GM12892 (cell line): ENCODE data around the gene STARD8.

Experiments
- POLR2A ChIP-seq: IDR thresholded peaks from 2 replicates; pipeline ENCODE4 v1.6.1; 2011; ENCODE audit warnings: low read depth, low read length, control low read depth
- POLR2AphosphoS5 ChIP-seq: IDR thresholded peaks from 2 replicates; pipeline ENCODE4 v1.6.1; 2011; ENCODE audit warnings: low read depth, low read length, control low read depth
- TAF1 ChIP-seq: IDR thresholded peaks from 2 replicates; pipeline ENCODE4 v1.6.1; 2011; ENCODE audit warnings: low read depth, mild to moderate bottlenecking, control low read depth, low read length, borderline replicate concordance

- TF ChIP-seq POLR2AphosphoS5 (no peak), POLR2A (no peak), TAF1 (no peak)
Observed at GRCh38 chrX:68714856-68715255, 67.4 kb downstream of the STARD8 start.
